Cardiac fibroblast (primary cell): Measurements from ENCODE around the gene PNMA1.
"Not testable (repeated sequence)": the region's sequence is repeated elsewhere in the genome, so short reads cannot be mapped to it uniquely, and the experiment has no call there.

Experiments
- DNase-seq, 2 donors: peaks; one replicate each; pipeline versions ENCODE4 v3.0.0 to v3.0.0-alpha.2; 2010; ENCODE audit warnings: low read depth in 2 of 2
- H3K4me3 ChIP-seq, 2 donors: replicated peaks in 1 of 2; 1 replicate in 1 of 2; 2 replicates in 1 of 2; pipeline ENCODE4 v1.5.1; 2011; ENCODE audit warnings: low read depth in 2 of 2, low read length in 2 of 2, mild to moderate bottlenecking in 2 of 2, moderate library complexity in 1 of 2
- CTCF ChIP-seq: IDR thresholded peaks from one replicate; pipeline ENCODE4 v1.5.1; 2011; ENCODE audit warnings: low read depth, mild to moderate bottlenecking, low read length, inconsistent platforms

Gene PNMA1

DNA sequence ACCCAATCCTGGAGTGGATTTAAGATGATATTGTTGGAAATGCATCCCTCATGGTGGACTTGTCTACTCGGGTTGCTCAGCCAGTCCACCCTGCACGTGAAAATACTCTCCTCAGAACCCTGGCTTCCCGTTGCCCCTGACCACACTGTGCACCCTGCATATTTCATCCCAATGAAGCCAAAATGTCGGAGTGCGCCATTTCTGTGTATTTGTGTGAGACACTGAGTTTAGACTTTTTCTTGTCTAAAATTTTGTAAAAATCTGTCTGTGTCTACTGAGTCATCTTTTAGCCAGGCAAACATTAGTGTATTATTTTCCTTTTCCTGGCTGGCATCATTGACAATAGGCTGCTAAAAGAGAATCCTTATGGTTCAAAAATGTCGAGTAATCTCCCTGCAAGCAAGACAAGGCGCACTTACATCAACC is 485 bp upstream of the PNMA1 start:
- peak in 1 of 2 donors; percentile 47 for DNase-seq
- peak overlapping the region in 1 of 2 donors; percentile 86 for H3K4me3 ChIP-seq
- TF ChIP-seq CTCF = no peak

GRCh38 chr14:73713206-73713802 is 880 bp downstream of the PNMA1 start:
- no peak for TF ChIP-seq CTCF
- peak overlapping the region; percentile 80 to 86 for H3K4me3 ChIP-seq
- peak in 1 of 2 donors; percentile 22 for DNase-seq

DNA sequence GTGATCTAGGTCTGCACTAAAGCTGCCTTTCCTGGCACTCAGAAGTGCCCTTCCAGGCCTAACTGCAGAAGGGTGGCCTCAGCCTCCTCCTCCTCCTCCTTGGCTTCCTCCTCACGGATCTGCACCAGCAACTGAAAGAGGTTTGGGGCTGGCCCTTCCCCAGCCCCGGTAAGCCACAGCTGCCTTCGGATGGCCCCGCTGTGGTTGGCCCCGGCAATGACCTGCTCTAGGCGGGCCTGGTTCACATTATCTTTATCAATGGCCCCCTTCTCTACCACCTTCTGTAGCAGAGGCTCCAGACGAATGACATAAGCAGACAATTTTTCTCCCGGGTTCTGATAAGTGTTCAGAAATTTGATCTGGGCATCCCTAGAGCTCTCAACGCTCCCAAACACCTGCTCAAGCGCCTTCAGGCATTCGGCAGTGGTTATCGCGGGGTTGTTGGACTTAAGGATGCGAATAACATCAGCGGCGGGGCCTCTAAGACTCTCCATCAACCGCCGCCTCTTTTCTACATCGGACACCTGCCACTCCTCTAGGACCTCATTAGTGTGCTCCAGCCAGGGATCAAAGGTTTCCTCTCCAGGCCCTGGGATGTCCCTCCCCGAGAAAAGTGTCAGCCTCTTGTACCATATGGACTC is 1.5 kb downstream of the PNMA1 start:
- peak in 1 of 2 donors; percentile 25 for DNase-seq
- H3K4me3 ChIP-seq = peak overlapping the region; percentile 80 to 86
- TF ChIP-seq CTCF = no peak

GRCh38 chr14:73712071-73712506 is 2.1 kb downstream of the PNMA1 start:
- TF ChIP-seq CTCF = no peak
- peak overlapping the region; percentile 80 to 86 for H3K4me3 ChIP-seq
- DNase-seq = peak in 1 of 2 donors; percentile 25

GRCh38 chr14:73710737-73711136 is 3.4 kb downstream of the PNMA1 start:
- no peak overlapping the region for H3K4me3 ChIP-seq
- TF ChIP-seq CTCF = no peak
- DNase-seq = no peak

GRCh38 chr14:73709904-73710469 is 4.2 kb downstream of the PNMA1 start:
- TF ChIP-seq CTCF = no peak
- DNase-seq = no peak
- H3K4me3 ChIP-seq = no peak overlapping the region

DNA sequence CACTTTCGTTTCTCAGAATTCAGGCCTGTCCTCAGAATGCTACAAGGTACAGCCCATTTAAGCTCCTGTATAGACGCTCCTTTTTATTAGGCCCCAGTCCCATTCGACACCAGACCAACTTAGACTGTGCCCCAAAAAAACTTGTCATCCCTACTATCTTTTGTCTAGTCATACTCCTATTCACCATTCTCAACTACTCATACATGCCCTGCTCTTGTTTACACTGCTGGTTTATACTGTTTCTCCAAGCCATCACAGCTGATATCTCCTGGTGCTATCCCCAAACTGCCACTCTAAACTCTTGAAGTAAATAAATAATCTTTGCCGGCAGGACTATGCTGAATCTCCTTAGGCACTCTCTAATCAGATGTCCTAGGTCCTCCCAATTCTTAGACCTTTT is 6.1 kb downstream of the PNMA1 start:
- not testable (repeated sequence) for H3K4me3 ChIP-seq, DNase-seq
